Cortex of kidney (tissue), 1 donor: Measurements from ENCODE around the gene SRP9.
"Not testable (repeated sequence)": the region's sequence is repeated elsewhere in the genome, so short reads cannot be mapped to it uniquely, and the experiment has no call there.

Experiments used
- DNase-seq: peaks from one replicate; lab custom pipeline; 2025; lab: John Stamatoyannopoulos, UW

The SRP9 gene

GRCh38 chr1:225815526-225816178, 38.0 kb downstream of the SRP9 start:
- no peak for DNase-seq

DNA sequence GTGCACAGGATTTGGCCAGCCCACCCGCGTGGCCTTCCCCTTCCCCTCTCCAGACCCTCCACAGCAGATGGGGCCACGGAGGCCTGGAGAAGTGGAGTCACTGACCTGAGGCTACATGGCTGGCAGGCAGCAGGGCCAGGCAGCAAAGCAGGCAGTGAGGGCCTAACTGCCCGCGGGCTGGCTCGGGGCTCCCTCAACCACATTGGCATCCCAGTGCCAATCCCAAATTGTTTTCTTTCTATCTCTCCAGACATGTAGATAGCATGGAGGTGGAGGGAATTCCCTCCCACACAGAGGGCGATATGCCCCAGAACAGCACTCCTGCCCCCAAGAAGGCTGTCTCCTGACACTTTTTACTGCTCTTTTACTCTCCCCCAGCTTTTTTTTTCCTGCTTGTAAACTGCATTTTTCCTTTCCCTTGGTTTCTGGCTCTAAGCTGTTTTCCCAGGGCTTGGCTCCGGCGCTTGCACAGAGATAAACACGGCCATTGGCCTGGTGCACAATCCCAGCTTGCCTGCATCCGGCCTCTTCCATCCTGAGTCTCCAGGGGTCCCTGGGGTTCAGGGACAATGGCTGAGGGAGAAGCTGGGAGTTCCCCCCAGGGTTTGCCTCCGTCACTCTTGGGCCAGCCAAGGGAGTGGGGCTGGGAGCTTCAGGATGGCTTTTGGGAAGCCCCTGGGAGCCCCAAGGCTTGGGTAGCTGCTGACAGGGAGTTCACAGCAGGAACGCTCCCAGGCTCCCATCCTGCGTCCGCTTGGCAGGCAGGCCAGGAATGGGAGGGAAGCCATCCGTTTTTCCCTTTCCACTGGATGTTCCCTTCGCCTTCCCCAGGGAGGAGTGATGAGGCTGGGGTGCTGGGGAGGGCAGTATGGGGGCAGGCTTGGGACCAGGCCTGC, 39.3 kb downstream of the SRP9 start:
- DNase-seq: no peak

- no peak for DNase-seq
Measured at GRCh38 chr1:225817611-225818061, 40.0 kb downstream of the SRP9 start.

GRCh38 chr1:225818229-225818628, 40.6 kb downstream of the SRP9 start:
- DNase-seq: no peak

- no peak for DNase-seq
Measured at GRCh38 chr1:225819346-225820192, 41.9 kb downstream of the SRP9 start.

- DNase-seq: no peak
Measured at GRCh38 chr1:225820522-225821120, 43.0 kb downstream of the SRP9 start.

- no peak for DNase-seq
Measured at GRCh38 chr1:225822655-225823403, 45.2 kb downstream of the SRP9 start.

GRCh38 chr1:225823811-225824261, 46.2 kb downstream of the SRP9 start:
- no peak for DNase-seq

- no peak for DNase-seq
Measured at GRCh38 chr1:225824533-225824941, 46.9 kb downstream of the SRP9 start.

DNA sequence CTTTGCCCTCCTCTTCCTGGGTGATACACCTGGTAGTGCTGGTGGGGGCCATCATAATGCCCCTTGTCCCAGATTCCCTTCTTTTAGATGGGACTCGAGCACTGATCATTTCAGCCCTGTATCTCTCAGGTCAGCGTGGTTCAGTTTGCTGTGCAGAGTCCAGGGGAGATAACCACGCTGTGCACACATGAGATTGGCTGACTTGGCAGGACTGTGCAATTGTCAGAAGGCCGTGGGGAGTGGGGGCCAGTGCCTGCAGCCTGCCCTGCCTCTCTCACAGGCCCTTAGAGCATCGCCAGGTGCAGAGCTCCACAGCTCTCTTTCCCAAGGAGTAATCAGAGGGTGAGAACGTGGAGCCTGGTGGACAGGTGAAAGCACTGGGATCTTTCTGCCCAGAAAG, 47.5 kb downstream of the SRP9 start:
- no peak for DNase-seq

- no peak for DNase-seq
Measured at GRCh38 chr1:225825607-225826007, 48.0 kb downstream of the SRP9 start.

- DNase-seq: no peak
Measured at GRCh38 chr1:225827076-225827475, 49.5 kb downstream of the SRP9 start.

GRCh38 chr1:225828706-225829345, 51.2 kb downstream of the SRP9 start:
- no peak for DNase-seq

GRCh38 chr1:225830841-225831240, 53.2 kb downstream of the SRP9 start:
- no peak for DNase-seq

DNA sequence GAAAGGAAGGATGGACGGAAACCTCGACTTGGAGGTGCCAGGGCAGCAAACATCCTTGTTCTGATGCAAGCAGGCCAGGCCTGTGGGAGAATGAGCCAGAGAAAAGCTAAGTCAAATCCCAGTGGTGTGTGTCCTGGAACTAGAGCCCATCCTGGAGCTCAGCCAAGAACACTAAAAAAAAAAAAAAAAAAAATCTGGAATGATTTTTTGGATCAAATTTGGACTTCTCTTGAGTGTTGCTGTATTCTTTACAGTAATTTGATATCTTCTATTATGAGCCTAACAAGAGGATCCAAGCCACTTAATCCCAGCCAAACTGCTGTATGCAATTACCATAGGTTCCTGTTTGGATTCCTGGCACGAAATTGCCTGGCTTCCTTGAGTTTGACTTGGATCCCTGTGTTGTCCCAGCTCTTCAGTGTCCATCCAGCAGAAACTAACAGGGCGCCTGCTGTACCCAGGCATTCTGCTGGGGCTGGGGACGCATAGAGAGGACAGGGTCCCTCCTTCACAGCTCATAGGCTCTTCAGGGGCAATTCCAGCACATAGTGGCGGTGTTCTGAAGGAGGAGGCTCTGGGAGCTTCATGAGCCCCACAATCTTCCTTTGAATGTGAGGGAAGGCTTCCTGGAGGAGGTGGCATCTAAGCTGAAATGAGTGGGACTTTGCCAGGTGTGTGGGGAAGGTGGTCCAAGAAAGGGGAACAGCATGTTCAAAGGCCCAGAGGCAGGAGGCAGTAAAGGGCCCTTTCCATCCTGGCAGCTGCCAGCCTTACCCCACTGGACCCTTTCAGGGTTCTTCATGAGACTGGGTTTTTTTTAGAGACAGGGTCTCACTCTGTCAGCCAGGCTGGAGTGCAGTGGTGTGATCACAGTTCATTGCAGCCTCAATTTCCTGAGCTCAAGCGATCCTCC, 57.0 kb downstream of the SRP9 start:
- no peak for DNase-seq

DNA sequence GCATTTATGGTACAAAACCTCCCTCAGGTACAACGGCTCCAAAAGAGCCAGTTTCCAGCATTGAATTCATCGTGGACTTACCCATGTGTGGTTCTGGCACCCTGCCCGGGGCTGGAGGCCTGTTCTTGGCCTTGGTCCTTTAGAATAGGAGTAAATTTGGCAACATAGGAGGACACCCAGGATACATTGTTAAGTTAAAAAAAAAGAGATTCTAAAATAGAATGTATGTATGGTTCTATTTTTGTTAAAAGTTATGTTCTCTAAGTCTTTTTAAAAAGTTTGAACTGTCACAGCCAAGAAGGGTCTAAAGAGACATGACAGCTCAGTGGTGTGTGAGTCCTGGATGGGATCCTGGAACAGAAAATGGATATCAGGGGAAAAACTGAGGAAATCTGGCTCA, 58.2 kb downstream of the SRP9 start:
- no peak for DNase-seq

DNA sequence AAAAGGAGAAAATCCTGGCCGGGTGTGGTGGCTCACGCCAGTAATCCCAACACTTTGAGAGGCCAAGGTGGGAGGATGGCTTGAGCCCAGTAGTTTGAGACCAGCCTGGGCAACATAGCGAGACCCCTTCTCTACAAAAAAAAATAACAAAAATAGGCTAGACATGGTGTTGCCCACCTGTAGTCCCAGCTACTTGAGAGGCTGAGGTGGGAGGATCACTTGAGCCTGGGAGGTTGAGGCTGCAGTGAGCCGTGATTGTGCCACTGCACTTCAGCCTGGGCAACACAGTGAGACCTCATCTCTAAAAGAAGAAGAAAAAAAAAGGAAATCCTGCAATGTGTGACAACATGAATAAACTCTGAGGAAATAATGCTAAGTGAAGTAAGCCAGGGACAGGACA, 58.7 kb downstream of the SRP9 start:
- not testable (repeated sequence) for DNase-seq

GRCh38 chr1:225838793-225839192, 61.2 kb downstream of the SRP9 start:
- DNase-seq: no peak
